ENCODE measurements around the gene LRP2BP. TPM values are rescaled to one million over a fixed set of nuclear protein-coding genes. Genes with fewer than 3 reads are reported as not detected.
A peak's percentile ranks its signal among the peaks of the same experiment; 100 is the strongest.

LRP2BP gene
- 0.48 TPM for polyA plus RNA-seq (2013, experiment 1 of 2)
- polyA plus RNA-seq (2013, experiment 2 of 2): 0.35 TPM

GRCh38 chr4:185395238-185395955 lies at the start of gene LRP2BP:
Gene LRP2BP (minus strand): TSS chr4:185395924. CDS start chr4:185378186, 17,738 bp downstream.
- H3K36me3 ChIP-seq (ENCODE audit: control insufficient read depth, insufficient read depth, low read length): peaks cover 4% of the 10 kb centered on the region
- H3K27ac ChIP-seq (ENCODE audit: low read depth, low read length, severe bottlenecking): peak within 1 kb of the TSS; percentile 86
- peak within 1 kb of the TSS; percentile 67 for H3K4me3 ChIP-seq (ENCODE audit: extremely low read depth, insufficient read depth, low read length, poor library complexity, severe bottlenecking)
- no peaks in the 10 kb centered on the region for H3K9me3 ChIP-seq (ENCODE audit: control insufficient read depth, low read length)
- H3K4me1 ChIP-seq (ENCODE audit: control insufficient read depth, insufficient read depth, low read length, poor library complexity, severe bottlenecking): no peaks in the 10 kb centered on the region
- WGBS, 2 experiments (ENCODE audit: insufficient coverage in 2 of 2): 56 to 63% methylated on average over 7 to 8 of the region's 12 CpGs

- WGBS, 2 experiments (ENCODE audit: insufficient coverage in 2 of 2): 80% methylated on average over 1 of the region's 2 CpGs; no CpG with 5 or more reads in 1 of the 2 experiments
- no peak overlapping the region for H3K27ac ChIP-seq (ENCODE audit: low read depth, low read length, severe bottlenecking)
- no peaks in the 10 kb centered on the region for H3K4me1 ChIP-seq (ENCODE audit: control insufficient read depth, insufficient read depth, low read length, poor library complexity, severe bottlenecking)
- no peaks in the 10 kb centered on the region for H3K36me3 ChIP-seq (ENCODE audit: control insufficient read depth, insufficient read depth, low read length)
- H3K9me3 ChIP-seq (ENCODE audit: control insufficient read depth, low read length): no peaks in the 10 kb centered on the region
- H3K4me3 ChIP-seq (ENCODE audit: extremely low read depth, insufficient read depth, low read length, poor library complexity, severe bottlenecking): no peak overlapping the region
These were observed 49.5 kb upstream of the LRP2BP start for GRCh38 chr4:185445209-185445608.

- Histone ChIP-seq H3K27ac (ENCODE audit: low read depth, low read length, severe bottlenecking) (no peak overlapping the region), H3K36me3 (ENCODE audit: control insufficient read depth, insufficient read depth, low read length) (no peaks in the 10 kb centered on the region), H3K4me3 (ENCODE audit: extremely low read depth, insufficient read depth, low read length, poor library complexity, severe bottlenecking) (no peak overlapping the region), H3K9me3 (ENCODE audit: control insufficient read depth, low read length) (no peaks in the 10 kb centered on the region), H3K4me1 (ENCODE audit: control insufficient read depth, insufficient read depth, low read length, poor library complexity, severe bottlenecking) (no peaks in the 10 kb centered on the region)
- no CpG with 5 or more reads among the region's 2 CpGs for WGBS, 2 experiments (ENCODE audit: insufficient coverage in 2 of 2)
These were observed 45.8 kb upstream of the LRP2BP start for GRCh38 chr4:185441479-185441878.

GRCh38 chr4:185437809-185438208 lies 42.1 kb upstream of the LRP2BP start:
- Histone ChIP-seq H3K4me3 (ENCODE audit: extremely low read depth, insufficient read depth, low read length, poor library complexity, severe bottlenecking) (no peak overlapping the region), H3K36me3 (ENCODE audit: control insufficient read depth, insufficient read depth, low read length) (no peaks in the 10 kb centered on the region), H3K4me1 (ENCODE audit: control insufficient read depth, insufficient read depth, low read length, poor library complexity, severe bottlenecking) (no peaks in the 10 kb centered on the region), H3K9me3 (ENCODE audit: control insufficient read depth, low read length) (no peaks in the 10 kb centered on the region), H3K27ac (ENCODE audit: low read depth, low read length, severe bottlenecking) (no peak overlapping the region)

- Histone ChIP-seq H3K4me3 (ENCODE audit: extremely low read depth, insufficient read depth, low read length, poor library complexity, severe bottlenecking) (no peak overlapping the region), H3K4me1 (ENCODE audit: control insufficient read depth, insufficient read depth, low read length, poor library complexity, severe bottlenecking) (no peaks in the 10 kb centered on the region), H3K36me3 (ENCODE audit: control insufficient read depth, insufficient read depth, low read length) (no peaks in the 10 kb centered on the region), H3K9me3 (ENCODE audit: control insufficient read depth, low read length) (no peaks in the 10 kb centered on the region), H3K27ac (ENCODE audit: low read depth, low read length, severe bottlenecking) (no peak overlapping the region)
These were observed 39.7 kb upstream of the LRP2BP start for GRCh38 chr4:185435466-185435865.

DNA sequence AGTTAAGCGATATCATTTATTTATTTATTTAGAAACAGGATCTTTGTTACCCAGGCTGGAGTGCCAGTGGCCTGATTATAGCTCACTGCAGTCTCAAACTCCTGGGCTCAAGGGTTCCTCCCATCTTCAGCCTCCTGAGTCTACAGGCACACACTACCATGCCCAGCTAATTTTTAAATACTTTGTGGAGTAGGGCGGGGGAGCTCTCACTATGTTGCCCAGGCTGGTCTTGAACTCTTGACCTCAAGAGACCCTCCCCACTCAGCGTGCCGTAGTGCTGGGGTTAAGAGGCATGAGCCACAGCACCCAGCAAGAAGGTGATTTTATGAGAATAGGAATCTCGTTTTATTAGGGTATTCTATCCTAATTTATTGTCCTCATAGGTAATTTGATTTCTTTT lies 33.9 kb upstream of the LRP2BP start:
- WGBS, 2 experiments (ENCODE audit: insufficient coverage in 2 of 2): 80% methylated on average over 1 of the region's 5 CpGs; no CpG with 5 or more reads in 1 of the 2 experiments
- Histone ChIP-seq H3K4me1 (ENCODE audit: control insufficient read depth, insufficient read depth, low read length, poor library complexity, severe bottlenecking) (peaks cover 2% of the 10 kb centered on the region), H3K4me3 (ENCODE audit: extremely low read depth, insufficient read depth, low read length, poor library complexity, severe bottlenecking) (no peak overlapping the region), H3K27ac (ENCODE audit: low read depth, low read length, severe bottlenecking) (no peak overlapping the region), H3K36me3 (ENCODE audit: control insufficient read depth, insufficient read depth, low read length) (no peaks in the 10 kb centered on the region), H3K9me3 (ENCODE audit: control insufficient read depth, low read length) (no peaks in the 10 kb centered on the region)

GRCh38 chr4:185426960-185427688 lies 31.4 kb upstream of the LRP2BP start:
- Histone ChIP-seq H3K4me3 (ENCODE audit: extremely low read depth, insufficient read depth, low read length, poor library complexity, severe bottlenecking) (no peak overlapping the region), H3K4me1 (ENCODE audit: control insufficient read depth, insufficient read depth, low read length, poor library complexity, severe bottlenecking) (peaks cover 2% of the 10 kb centered on the region), H3K9me3 (ENCODE audit: control insufficient read depth, low read length) (no peaks in the 10 kb centered on the region), H3K27ac (ENCODE audit: low read depth, low read length, severe bottlenecking) (no peak overlapping the region), H3K36me3 (ENCODE audit: control insufficient read depth, insufficient read depth, low read length) (peaks cover under 1% of the 10 kb centered on the region)
- WGBS, 2 experiments (ENCODE audit: insufficient coverage in 2 of 2): 92 to 93% methylated on average over 11 to 15 of the region's 22 CpGs

- H3K36me3 ChIP-seq (ENCODE audit: control insufficient read depth, insufficient read depth, low read length): peaks cover 11% of the 10 kb centered on the region
- no peaks in the 10 kb centered on the region for H3K9me3 ChIP-seq (ENCODE audit: control insufficient read depth, low read length)
- peaks cover 2% of the 10 kb centered on the region for H3K4me1 ChIP-seq (ENCODE audit: control insufficient read depth, insufficient read depth, low read length, poor library complexity, severe bottlenecking)
- 0% methylated on average over 46 to 47 of the region's 66 CpGs for WGBS, 2 experiments (ENCODE audit: insufficient coverage in 2 of 2)
- H3K4me3 ChIP-seq (ENCODE audit: extremely low read depth, insufficient read depth, low read length, poor library complexity, severe bottlenecking): peak within 1 kb of the TSS; percentile 78
- peak within 1 kb of the TSS; percentile 100 for H3K27ac ChIP-seq (ENCODE audit: low read depth, low read length, severe bottlenecking)
These were observed 30.1 kb upstream of the LRP2BP start, which contains the start of gene UFSP2 for GRCh38 chr4:185425647-185426352. Gene UFSP2 (minus strand): TSS chr4:185425964. CDS start chr4:185425868, 96 bp downstream.

DNA sequence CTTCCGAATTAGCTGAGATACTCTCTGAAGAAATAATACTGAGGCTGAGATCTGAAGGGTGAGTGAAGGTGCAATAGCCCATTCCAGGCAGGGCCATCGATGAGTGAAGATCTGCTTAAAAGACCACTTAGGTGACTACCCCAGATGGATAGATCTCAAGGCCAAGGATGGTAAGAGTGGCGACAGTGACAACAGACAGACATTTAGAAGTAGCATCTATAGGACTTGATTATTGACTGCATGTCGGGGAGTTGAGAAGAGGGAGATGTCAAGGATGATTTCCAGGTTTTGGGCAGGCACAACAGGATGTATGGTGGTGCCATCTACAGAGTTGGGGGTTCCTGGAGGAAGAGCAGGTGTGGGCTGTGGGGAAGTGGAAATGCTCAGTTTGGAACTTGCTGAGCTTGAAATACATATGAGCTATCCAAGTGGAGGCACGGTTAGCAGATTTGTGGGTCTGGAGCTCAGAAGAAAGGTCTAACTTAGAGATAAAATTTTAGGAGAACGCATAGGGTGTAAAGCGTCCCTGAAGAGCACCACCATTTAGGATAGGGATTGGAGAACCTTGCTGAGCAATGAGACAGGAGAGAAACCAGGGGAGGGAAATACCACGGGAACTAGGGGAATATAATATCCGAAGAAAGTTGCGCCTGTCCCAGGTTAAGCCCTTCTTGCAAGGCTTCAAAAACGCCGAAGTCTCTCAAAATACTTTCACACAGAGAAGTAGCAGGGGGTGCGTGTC lies 29.4 kb upstream of the LRP2BP start:
- Histone ChIP-seq H3K27ac (ENCODE audit: low read depth, low read length, severe bottlenecking) (peak overlapping the region; percentile 100), H3K9me3 (ENCODE audit: control insufficient read depth, low read length) (no peaks in the 10 kb centered on the region), H3K36me3 (ENCODE audit: control insufficient read depth, insufficient read depth, low read length) (peaks cover 11% of the 10 kb centered on the region), H3K4me3 (ENCODE audit: extremely low read depth, insufficient read depth, low read length, poor library complexity, severe bottlenecking) (peak overlapping the region; percentile 78), H3K4me1 (ENCODE audit: control insufficient read depth, insufficient read depth, low read length, poor library complexity, severe bottlenecking) (peaks cover 2% of the 10 kb centered on the region)
- 19 to 27% methylated on average over 9 to 11 of the region's 13 CpGs for WGBS, 2 experiments (ENCODE audit: insufficient coverage in 2 of 2)

- H3K4me3 ChIP-seq (ENCODE audit: extremely low read depth, insufficient read depth, low read length, poor library complexity, severe bottlenecking): no peak overlapping the region
- WGBS, 2 experiments (ENCODE audit: insufficient coverage in 2 of 2): no CpG with 5 or more reads among the region's 2 CpGs
- no peak overlapping the region for H3K27ac ChIP-seq (ENCODE audit: low read depth, low read length, severe bottlenecking)
- H3K9me3 ChIP-seq (ENCODE audit: control insufficient read depth, low read length): no peaks in the 10 kb centered on the region
- peaks cover 28% of the 10 kb centered on the region for H3K36me3 ChIP-seq (ENCODE audit: control insufficient read depth, insufficient read depth, low read length)
- peaks cover 2% of the 10 kb centered on the region for H3K4me1 ChIP-seq (ENCODE audit: control insufficient read depth, insufficient read depth, low read length, poor library complexity, severe bottlenecking)
These were observed 25.8 kb upstream of the LRP2BP start for GRCh38 chr4:185421366-185422124.

All from mesodermal cell (in vitro differentiated cells).